Stomach (tissue), 4 donors: Measurements from ENCODE around the gene CXCL8.

ENCODE experiments used
- EP300 ChIP-seq: sonication (generic); formaldehyde crosslinking; IDR thresholded peaks from one replicate; pipeline ENCODE4 v1.6.1; 2017; ENCODE audit warnings: antibody characterized with exemption
- POLR2A ChIP-seq, 4 donors: fragments of 450-650 bp; IDR thresholded peaks; one replicate each; pipeline ENCODE4 v1.6.1; 2016; ENCODE audit warnings: antibody characterized with exemption in 4 of 4, control low read depth in 2 of 4, mild to moderate bottlenecking in 1 of 4, moderate library complexity in 1 of 4
- POLR2AphosphoS5 ChIP-seq, 3 donors: sonication (generic); formaldehyde crosslinking; IDR thresholded peaks; one replicate each; pipeline ENCODE4 v1.6.1; 2016; ENCODE audit warnings: antibody characterized with exemption in 3 of 3
- TF ChIP-seq, protein P1 (sequence below), 7 experiments: fragments of 450-650 bp in 4 of 7; fragments of 200-600 bp in 3 of 7; sonication (generic) in 3 of 7; IDR thresholded peaks; one replicate each; pipeline ENCODE4 v1.5.1; 2016 to 2019; ENCODE audit warnings: antibody characterized with exemption in 7 of 7, control low read depth in 2 of 7, mild to moderate bottlenecking in 1 of 7

DNA sequence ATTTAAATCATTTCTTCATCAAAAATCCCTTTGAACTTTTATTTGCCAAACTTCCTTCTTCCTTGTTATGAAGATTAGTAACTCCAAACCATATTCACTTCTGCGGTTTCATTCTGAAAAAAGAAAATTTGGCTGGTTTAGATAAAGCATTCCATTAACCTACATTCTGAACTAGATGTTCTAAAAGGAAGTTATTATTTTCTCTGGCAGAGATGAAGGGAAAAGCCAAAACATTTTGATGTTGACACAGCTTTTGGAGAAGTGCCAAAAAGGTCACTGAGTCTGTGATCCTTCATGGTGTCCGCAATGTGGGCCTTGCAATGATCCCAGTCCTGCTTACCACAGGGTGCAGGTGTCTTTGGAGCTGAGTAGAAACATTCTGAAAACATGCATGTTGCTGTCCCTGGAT is 36.0 kb downstream of the CXCL8 start:
- TF ChIP-seq, protein P1, sequence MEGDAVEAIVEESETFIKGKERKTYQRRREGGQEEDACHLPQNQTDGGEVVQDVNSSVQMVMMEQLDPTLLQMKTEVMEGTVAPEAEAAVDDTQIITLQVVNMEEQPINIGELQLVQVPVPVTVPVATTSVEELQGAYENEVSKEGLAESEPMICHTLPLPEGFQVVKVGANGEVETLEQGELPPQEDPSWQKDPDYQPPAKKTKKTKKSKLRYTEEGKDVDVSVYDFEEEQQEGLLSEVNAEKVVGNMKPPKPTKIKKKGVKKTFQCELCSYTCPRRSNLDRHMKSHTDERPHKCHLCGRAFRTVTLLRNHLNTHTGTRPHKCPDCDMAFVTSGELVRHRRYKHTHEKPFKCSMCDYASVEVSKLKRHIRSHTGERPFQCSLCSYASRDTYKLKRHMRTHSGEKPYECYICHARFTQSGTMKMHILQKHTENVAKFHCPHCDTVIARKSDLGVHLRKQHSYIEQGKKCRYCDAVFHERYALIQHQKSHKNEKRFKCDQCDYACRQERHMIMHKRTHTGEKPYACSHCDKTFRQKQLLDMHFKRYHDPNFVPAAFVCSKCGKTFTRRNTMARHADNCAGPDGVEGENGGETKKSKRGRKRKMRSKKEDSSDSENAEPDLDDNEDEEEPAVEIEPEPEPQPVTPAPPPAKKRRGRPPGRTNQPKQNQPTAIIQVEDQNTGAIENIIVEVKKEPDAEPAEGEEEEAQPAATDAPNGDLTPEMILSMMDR (IDR thresholded peaks at IDR 0.05), result no peak
- TF ChIP-seq EP300 (no peak), POLR2A (IDR thresholded peaks at IDR 0.05) (no peak), POLR2AphosphoS5 (IDR thresholded peaks at IDR 0.05) (peak in 2 of 3 donors; percentile 40 to 48)
